Hippocampal formation (tissue), 2 donors: Measurements from ENCODE around the gene ABCF1.

Source experiments
- DNase-seq, 2 donors: peaks; one replicate each; lab custom pipeline; 2025; lab: John Stamatoyannopoulos, UW

The ABCF1 gene

GRCh38 chr6:30557683-30557981, 13.6 kb upstream of the ABCF1 start:
- no peak for DNase-seq

- DNase-seq = no peak
These were observed 10.3 kb upstream of the ABCF1 start for GRCh38 chr6:30560930-30561329.

- no peak for DNase-seq
These were observed 8.5 kb upstream of the ABCF1 start for GRCh38 chr6:30562470-30563425.

GRCh38 chr6:30564114-30564513, 7.1 kb upstream of the ABCF1 start:
- no peak for DNase-seq

- DNase-seq = no peak
These were observed 5.5 kb upstream of the ABCF1 start for GRCh38 chr6:30565772-30566171.

- no peak for DNase-seq
These were observed 3.0 kb upstream of the ABCF1 start for GRCh38 chr6:30568245-30568644.

GRCh38 chr6:30570263-30570662, 979 bp upstream of the ABCF1 start:
- DNase-seq = no peak

- no peak for DNase-seq
These were observed 535 bp upstream of the ABCF1 start for GRCh38 chr6:30570740-30571074.

GRCh38 chr6:30571762-30572082, 480 bp downstream of the ABCF1 start:
- no peak for DNase-seq

- no peak for DNase-seq
These were observed 906 bp downstream of the ABCF1 start for GRCh38 chr6:30572148-30572547.

GRCh38 chr6:30573113-30573512, 1.9 kb downstream of the ABCF1 start:
- no peak for DNase-seq

- DNase-seq = no peak
These were observed 6.8 kb downstream of the ABCF1 start for GRCh38 chr6:30578051-30578450.

- no peak for DNase-seq
These were observed 12.7 kb downstream of the ABCF1 start for GRCh38 chr6:30583921-30584320.

GRCh38 chr6:30589754-30590358, 18.6 kb downstream of the ABCF1 start:
- no peak for DNase-seq

GRCh38 chr6:30590509-30590908, 19.3 kb downstream of the ABCF1 start:
- DNase-seq = no peak

- DNase-seq = no peak
These were observed 19.8 kb downstream of the ABCF1 start for GRCh38 chr6:30591008-30591407.

GRCh38 chr6:30592287-30592686, 21.0 kb downstream of the ABCF1 start:
- DNase-seq = no peak

GRCh38 chr6:30597315-30598144, 26.3 kb downstream of the ABCF1 start:
- peak; percentile 30 to 54 for DNase-seq

GRCh38 chr6:30598912-30599624, 27.8 kb downstream of the ABCF1 start:
- no peak for DNase-seq

- no peak for DNase-seq
These were observed 28.5 kb downstream of the ABCF1 start for GRCh38 chr6:30599625-30600324.

- no peak for DNase-seq
These were observed 29.3 kb downstream of the ABCF1 start for GRCh38 chr6:30600451-30600961.
